Gastrocnemius medialis (tissue), 4 donors: ENCODE measurements around the gene CPVL.

ENCODE experiments used
- POLR2A ChIP-seq, 2 donors: fragments of 450-650 bp; IDR thresholded peaks; one replicate each; pipeline ENCODE4 v1.6.1; 2017; ENCODE audit warnings: antibody characterized with exemption in 2 of 2, mild to moderate bottlenecking in 2 of 2, moderate library complexity in 2 of 2
- TF ChIP-seq, protein P1 (sequence below), 5 experiments: fragments of 450-650 bp in 3 of 5; fragments of 200-600 bp in 2 of 5; sonication (generic) in 2 of 5; IDR thresholded peaks in 4 of 5; conservative IDR thresholded peaks in 1 of 5; 1 replicate in 4 of 5; 2 replicates in 1 of 5; pipeline ENCODE4 v1.5.1; 2016 to 2019; ENCODE audit warnings: antibody characterized with exemption in 5 of 5, mild to moderate bottlenecking in 3 of 5, moderate library complexity in 3 of 5

DNA sequence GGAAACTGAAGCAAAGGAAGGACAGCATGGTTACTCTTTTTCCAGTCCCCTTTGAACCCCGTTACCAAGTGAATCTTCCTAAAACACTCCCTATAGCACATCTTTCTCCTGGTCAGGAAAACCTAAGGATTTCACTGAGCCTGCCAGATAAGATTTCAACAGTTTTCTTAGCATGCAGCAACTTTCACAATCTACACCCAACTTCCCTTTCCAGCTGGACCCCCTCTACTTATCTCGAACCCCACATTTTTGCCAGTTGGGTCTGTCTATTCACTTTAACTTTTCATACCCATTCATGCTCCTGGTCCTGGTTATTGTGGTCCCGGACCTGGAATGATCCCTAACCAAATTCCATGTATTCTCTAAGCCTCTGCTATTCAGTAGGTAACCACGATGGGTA, 14.9 kb upstream of the CPVL start:
- TF ChIP-seq, protein P1, sequence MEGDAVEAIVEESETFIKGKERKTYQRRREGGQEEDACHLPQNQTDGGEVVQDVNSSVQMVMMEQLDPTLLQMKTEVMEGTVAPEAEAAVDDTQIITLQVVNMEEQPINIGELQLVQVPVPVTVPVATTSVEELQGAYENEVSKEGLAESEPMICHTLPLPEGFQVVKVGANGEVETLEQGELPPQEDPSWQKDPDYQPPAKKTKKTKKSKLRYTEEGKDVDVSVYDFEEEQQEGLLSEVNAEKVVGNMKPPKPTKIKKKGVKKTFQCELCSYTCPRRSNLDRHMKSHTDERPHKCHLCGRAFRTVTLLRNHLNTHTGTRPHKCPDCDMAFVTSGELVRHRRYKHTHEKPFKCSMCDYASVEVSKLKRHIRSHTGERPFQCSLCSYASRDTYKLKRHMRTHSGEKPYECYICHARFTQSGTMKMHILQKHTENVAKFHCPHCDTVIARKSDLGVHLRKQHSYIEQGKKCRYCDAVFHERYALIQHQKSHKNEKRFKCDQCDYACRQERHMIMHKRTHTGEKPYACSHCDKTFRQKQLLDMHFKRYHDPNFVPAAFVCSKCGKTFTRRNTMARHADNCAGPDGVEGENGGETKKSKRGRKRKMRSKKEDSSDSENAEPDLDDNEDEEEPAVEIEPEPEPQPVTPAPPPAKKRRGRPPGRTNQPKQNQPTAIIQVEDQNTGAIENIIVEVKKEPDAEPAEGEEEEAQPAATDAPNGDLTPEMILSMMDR (IDR thresholded peaks at IDR 0.05 in 4 of 5, conservative IDR thresholded peaks at IDR 0.05 in 1 of 5) = no peak
- TF ChIP-seq POLR2A (IDR thresholded peaks at IDR 0.05) = no peak
